NCI-H446 (cell line): ENCODE data around the gene NKTR.

Experiments used
- DNase-seq, 2 experiments: peaks; one replicate each; lab custom pipeline; 2025; lab: John Stamatoyannopoulos, UW

Gene NKTR

DNA sequence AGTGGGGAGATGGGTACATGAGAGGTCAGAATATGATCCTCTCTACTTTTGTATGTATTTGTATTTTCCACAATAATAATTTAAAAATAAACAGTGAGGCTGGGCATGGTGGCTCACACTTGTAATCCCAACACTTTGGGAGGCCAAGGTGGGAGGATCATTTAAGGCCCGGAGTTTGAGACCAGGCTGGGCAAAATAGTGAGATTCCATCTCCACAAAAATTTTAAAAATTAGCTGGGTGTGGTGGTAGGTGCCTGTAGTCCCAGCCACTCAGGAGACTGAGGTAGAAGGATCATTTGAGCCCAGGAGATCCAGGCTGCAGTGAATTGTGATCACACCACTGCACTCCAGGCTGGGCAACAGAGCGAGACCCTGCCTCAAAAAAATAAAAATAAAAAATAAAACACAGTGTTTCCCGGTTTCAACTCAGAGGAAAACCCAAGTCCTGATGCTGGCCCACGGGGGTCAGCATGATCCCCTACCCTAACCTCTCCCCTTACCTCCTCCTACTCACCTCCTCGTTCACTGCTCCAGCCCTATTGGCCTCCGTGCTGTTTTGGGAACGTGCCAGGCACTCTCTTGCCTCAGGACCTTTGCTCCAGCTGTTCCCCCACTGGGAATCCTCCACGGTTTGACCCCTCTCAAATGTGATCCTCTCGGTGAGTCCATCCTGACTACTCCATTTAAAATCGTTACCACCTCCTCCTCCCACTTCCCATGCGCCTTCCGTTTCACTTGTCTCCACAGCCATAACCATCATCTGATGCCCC lies 82.0 kb downstream of the NKTR start:
- no peak for DNase-seq

DNA sequence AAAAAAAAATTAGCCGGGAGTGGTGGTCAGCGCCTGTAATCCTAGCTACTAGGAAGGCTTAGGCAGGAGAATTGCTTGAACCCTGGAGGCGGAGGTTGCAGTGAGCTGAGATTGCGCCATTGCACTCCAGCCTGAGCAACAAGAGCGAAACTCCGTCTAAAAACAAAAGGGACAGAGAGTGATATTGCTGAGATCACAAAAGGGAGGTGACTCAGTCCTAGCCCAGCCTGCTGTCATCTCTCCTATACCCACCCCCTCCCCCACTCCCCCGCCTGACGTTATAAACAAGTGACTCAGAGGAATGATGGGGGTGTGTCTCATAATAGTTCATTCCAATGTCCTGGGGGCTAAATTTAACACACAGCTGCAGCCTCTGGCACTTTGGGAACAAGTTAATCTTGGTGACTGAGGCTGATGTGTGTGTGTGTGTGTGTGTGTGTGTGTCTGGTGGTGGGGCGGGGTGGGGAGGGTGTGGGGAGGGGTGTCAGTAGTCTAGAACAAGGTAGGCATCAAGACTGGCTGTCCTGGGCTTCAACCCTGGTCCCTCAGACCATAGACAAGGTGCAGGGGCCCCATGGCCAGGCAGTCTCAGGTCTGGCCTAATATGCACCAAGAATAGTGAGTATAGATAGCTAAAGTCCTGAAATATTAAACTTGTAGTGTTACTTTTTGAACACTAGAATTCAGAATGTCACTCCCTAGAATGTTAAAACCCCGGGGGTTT lies 83.6 kb downstream of the NKTR start:
- DNase-seq: no peak

DNA sequence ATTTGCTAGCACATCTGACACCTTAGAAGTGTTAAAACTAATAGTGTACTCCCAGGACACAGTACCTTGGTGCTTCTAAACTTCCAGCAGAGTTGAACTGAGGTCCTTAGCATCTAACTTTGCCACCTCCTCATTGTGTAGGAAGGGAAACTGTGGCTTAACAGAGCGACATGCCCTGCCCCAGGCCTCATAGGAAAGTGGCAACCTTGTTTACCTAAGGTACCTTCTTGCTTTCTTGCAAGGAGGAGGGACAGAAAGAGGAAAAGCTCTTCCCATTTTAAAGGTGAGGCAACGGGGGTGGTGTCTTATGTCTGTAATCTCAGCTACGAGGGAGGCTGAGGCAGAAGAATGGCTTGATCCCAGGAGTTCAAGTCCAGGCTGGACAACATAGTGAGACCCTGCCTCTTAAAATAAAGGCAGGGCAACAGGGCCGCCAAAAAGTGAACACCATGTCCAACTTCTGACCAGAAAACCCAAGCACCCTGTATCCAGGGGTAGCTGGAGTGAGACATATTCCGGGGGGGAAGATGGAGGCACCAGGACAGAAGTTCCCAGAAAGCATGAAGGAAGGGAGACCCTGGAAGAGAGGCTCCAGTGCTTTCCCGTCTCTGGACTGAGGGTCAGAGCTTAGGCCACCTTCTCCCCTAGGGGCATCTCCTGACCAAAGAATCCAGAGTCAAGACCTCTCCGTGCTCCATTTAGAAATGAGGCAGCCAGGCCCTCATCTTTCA lies 84.3 kb downstream of the NKTR start:
- no peak for DNase-seq

DNA sequence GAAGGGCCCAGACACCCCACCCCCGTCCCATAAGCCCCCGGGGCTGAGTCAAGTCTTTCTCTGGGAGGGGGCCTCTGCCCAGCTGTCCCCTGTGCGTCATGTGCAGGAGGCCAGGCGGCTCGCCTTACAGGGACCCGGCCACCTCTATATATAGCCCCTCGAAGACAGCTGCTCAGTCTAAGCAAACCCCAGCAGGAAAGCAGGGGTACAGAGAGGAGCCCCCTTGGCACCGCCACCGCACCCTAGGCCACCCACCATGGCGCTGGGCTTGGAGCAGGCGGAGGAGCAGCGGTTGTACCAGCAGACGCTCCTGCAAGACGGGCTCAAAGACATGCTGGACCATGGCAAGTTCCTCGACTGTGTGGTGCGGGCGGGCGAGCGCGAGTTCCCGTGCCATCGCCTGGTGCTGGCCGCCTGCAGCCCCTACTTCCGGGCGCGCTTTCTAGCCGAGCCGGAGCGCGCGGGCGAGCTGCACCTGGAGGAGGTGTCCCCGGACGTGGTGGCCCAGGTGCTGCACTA lies 84.9 kb downstream of the NKTR start, which contains the start of gene KLHL40:
TSS of gene KLHL40 (plus strand) at position 175 of the 519 bp plus-strand sequence. CDS start at position 257, 82 bp downstream.
- DNase-seq: no peak

DNA sequence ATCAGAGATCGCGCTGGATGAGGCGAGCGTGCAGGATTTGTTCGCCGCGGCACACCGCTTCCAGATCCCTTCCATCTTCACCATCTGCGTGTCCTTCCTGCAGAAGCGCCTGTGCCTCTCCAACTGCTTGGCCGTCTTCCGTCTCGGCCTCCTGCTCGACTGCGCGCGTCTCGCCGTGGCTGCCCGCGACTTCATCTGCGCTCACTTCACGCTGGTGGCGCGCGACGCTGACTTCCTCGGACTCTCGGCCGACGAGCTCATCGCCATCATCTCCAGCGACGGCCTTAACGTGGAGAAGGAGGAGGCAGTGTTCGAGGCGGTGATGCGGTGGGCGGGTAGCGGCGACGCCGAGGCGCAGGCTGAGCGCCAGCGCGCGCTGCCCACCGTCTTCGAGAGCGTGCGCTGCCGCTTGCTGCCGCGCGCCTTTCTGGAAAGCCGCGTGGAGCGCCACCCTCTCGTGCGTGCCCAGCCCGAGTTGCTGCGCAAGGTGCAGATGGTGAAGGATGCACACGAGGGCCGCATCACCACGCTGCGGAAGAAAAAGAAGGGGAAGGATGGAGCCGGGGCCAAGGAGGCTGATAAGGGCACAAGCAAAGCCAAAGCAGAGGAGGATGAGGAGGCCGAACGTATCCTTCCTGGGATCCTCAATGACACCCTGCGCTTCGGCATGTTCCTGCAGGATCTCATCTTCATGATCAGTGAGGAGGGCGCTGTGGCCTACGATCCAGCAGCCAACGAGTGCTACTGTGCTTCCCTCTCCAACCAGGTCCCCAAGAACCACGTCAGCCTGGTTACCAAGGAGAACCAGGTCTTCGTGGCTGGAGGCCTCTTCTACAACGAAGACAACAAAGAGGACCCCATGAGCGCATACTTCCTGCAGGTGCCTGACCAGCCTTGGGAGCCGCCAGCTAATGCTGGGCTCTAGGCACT lies 85.7 kb downstream of the NKTR start:
- no peak for DNase-seq

DNA sequence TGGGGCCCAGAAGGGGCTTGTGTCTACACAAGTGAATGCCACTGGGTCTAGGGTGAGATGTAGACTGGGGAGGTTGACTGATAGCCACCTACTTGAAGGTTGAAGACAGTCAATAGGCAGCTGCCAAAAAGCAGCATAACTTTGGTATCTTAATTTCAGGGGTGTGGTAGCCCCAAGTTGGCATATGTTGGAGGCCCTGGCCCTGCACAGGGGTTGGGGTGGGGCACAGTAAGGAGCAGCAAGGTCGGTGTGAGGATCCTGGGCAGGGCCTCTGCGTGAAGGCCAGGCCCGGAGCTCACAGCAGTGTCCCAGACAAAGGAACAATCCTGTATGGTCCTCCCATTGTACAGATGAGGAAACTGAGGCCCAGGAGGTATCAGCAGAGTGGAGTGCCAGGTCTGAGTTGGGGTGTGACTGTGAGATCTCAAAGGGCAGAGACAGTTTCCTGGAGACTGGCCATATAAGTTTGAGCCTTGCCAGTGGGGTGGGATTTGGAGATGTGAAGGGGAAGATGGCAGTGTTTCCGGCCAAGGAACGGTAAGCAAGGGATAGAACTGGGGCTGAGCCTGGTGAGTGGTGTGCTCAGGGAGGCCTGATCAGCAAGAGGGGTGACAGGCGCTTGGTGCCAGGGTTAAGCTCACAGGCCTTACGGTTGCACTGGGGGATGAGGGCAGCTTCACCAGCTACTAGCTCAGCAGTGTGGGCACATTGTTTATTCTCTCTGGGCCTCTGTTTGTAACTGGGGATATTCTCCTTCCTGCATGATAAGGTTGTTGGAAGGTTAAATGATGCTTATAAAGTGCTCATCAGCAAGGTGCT lies 86.6 kb downstream of the NKTR start:
- DNase-seq: no peak

DNA sequence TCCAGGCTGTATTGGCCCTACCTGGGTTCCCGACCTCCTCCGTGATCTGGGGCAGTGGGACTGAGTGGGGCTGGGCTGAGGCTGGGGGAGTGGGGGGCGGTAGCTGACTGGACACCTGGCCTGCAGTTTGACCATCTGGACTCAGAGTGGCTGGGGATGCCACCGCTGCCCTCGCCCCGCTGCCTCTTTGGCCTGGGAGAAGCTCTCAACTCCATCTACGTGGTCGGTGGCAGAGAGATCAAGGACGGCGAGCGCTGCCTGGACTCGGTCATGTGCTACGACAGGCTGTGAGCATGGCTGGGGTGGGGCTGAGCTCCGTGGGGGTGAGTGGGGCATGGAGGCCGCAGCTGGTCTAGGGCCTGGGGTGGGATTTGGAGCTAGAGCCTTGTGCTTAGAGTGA lies 87.5 kb downstream of the NKTR start:
- no peak for DNase-seq

DNA sequence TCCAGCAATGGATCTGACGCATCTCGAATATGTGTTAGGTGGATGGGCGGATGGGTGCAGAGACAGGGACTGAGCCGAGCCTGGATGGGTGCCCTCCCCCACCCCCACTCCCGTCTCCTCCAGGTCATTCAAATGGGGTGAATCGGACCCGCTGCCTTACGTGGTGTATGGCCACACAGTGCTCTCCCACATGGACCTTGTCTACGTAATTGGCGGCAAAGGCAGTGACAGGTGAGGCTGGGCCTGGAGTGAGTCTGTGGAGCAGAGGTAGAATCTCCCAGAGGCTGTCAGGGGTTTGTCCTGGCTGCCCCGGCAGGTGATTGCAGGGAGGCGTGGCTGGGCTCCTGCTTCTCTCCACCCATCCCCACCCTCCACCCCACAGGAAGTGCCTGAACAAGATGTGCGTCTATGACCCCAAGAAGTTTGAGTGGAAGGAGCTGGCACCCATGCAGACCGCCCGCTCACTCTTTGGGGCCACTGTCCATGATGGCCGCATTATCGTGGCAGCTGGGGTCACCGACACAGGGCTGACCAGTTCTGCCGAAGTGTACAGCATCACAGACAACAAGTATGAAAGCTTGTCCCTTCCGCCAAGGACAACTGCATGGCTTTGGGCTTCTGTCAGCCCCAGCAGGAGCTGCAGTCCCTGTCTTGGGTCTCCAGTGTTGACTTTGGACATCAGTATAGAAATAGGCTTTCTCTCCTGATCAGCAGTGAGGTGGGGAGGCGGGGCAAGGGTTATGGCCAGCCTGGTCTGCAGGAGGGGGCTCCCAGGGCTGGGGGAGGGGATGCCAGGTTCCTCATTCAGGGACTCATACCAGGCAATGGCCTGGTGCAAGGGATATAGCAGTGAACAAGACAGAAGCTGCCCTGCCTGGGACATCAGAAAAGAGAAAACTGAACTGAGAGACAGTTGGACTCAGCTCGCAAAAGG lies 88.3 kb downstream of the NKTR start:
- no peak for DNase-seq

DNA sequence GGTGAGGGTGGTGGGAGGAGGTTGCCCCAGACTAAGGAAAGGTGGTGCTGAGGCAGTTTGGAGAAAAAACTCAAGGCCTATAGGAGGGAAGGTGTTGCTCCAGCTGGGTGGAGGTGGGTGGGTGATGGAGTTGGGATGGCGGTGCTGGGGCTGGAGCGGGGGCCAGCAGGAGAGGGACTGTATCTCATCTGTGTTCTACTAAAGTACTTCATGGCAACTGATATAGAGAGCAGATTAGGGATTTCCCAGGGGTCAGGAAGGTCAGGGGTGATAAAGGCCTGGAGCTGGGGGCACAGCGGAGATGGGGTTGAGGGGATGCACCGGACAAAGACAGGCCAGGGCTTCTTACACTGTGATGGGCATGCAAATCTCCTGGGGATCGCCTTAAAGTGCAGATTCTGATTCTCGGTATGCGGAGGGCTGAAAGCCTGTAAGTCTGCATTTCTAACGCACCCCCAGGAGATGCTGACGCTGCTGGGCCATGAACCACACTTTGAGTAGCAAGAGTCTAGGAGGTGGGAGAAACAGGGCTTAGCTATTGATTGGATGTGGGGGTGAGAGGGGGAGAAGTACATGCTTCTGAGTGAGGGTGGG lies 89.0 kb downstream of the NKTR start:
- no peak for DNase-seq

DNA sequence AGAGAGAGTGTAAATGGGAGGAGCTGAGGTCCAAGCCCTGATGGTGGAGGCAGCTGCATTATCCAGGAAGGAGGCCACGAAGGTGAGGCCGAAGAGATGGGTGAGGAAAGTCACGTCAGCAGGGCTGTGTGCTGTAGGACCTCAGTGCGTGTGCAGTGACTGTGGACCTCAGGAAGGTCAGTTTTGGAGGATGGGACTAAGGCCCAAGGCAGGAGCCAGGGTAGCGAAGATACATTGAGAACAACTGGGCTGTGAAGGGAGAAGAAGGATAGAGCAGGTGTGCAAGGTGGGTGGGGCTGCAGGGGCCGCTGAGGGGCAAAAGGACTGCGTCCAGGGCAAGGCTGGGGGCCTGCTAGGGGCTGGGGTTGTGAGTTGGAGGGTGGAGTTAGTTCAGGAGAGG lies 89.7 kb downstream of the NKTR start:
- no peak for DNase-seq

DNA sequence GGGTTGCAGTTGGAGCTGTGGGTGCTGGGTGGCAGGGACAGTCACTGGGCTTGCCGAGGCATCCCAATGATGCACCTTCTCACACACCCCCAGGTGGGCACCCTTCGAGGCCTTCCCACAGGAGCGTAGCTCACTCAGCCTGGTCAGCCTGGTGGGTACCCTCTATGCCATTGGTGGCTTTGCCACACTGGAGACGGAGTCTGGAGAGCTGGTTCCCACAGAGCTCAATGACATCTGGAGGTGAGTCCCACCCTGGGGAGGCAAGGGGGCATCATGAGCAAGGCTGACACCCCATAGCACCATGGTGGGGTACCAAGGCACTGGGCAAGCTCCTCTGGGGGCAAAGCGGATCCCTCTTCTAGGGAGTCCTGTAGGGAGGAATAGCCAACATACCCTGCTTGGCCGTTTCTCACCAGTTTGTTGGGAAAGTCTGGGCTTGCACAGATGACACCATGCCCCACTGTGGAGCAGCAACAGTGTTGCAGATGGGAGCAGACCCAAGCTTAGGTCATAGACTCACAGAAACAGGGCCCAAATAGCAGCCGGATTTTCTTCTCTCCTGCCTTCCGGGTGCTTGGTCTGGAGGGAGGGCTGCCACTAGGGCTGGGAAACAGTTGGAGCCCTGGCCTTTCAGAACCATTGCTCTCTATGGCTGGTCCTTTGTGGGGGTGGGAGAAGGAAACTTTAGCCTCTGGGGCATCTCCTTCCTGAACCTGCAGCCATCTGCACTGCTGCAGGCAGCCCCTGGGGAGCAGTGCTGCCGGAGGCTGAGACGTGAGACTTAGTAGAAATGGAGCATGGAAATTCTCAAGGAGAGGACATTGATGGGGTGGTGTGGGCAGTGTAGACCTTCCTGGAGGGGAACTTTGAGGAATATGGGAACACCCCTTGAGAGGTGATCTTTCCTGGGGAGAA lies 90.5 kb downstream of the NKTR start:
- DNase-seq: no peak

DNA sequence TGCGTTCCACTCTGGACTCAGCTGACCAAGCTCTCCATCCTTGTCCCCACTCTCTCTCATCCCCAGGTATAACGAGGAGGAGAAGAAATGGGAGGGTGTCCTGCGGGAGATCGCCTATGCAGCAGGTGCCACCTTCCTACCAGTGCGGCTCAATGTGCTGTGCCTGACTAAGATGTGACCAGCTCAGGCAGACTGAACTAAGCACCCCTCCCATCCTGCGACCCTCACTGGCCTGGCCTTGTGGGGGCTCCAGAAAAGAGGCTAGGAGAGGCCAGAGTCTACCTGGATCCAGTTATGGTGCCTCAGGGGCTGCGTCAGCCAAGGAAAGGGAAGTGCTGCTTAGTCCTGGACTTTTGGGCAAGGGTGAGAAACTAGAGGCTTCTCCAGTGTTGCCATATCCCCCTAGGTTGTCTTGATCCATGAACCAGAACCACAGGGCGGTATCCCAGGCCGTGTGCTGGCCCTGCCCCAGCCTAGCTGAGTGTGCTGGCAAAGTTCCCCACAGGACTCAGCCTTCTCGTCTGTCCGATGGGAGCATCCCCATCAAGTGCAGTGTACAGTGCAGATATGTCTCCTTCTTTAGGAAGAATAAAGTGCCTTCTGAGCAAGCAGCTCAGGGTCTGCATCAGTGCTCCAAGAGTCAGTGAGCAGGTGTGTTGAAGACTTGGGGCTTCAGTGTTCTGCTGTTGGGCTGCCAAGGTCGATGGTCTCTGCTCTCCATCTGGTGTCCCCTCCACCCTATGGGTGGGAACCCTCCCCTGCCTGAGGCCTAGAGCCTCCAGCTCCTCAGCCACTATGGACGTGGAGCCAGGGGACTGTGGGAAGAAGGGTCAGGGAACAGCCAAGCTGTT lies 91.6 kb downstream of the NKTR start:
- DNase-seq: no peak

DNA sequence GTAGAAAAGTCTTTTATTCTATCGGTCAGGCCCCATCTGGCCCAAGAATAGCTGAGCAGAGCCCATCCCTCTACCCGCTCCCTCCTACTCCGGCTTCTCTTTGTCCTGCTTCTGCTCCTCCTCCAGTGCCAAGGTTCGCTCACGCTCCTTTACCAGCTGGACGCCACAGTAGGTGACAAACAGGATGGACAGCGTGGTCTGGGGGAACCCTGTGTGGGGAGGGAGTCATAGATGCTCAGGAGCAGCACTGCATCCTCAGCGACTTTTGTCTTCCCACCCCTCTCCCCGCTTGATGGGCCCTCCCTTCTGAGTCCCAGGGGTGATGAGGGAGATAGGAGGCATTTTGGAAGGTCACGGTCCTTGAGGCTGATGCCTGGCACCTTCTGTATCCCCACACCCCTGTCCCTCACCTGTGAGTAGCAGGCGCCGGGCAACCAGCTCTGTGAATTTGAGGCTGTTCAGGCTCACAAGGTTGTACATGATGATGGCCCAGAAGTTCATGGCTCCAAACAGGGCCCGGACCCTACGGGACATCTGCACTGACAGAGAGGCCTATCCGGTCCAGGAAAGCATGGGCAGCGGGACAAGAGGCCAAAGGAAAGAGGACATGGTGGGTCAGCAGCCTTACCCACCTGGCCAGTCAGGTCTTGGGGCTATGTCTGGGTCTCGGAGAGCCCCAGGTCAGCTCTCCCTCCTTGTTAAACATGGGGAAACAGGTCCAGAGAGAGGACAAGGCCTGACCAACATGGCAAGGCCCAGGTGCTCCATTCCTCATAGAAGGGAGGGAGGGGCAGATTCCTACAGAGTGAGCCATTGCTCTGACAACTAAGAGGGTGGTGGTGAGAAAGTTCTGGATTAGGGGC lies 92.4 kb downstream of the NKTR start:
- no peak for DNase-seq

DNA sequence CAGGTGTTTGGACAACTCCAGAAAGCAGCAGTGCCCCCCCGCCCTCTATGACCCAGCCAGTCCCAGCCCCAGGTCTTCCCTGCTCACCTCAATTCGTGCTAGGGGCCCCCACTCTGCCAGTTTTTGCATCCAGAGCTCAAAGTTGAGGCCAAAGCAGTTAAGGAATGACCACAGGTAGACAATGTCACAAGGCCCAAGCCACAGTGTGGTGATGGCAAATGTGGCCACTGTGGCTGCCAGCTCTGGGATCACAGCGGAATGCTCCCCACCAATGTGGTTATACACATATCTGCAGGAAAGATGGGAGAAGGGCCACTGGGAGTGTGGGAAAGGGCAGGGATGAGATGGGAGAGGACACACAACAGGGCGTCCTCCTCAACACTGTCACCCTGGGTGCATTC lies 93.0 kb downstream of the NKTR start:
- no peak for DNase-seq

DNA sequence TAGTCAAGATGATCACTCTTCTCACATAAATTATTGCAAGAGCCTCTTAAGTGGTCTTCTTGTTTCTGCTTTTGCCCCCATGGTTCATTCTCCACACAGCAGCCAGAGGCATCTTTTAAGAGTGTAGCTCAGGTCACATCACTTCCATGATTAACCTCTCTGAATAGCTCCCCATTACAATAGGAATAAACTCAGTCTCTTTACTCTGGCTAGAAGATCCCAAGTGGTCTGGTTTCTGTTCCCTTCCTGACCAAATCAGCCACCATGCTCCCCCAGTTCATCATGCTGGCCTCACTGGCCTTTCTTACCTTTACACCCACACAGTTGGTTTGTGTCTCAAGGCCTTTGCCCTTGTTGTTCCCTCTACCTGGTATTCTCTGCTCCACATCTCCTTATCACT lies 93.9 kb downstream of the NKTR start:
- no peak for DNase-seq
